B cell (primary cell): Measurements from ENCODE around the gene CCR2.

Experiments used
- EZH2 ChIP-seq: IDR thresholded peaks from 2 replicates; pipeline ENCODE4 v1.6.1; 2012; ENCODE audit warnings: borderline replicate concordance, low read depth, mild to moderate bottlenecking, moderate library complexity, low read length; ENCODE audit not compliant: insufficient read depth, poor library complexity, severe bottlenecking
- TF ChIP-seq, protein P1 (sequence below): fragments of 200-600 bp; IDR thresholded peaks from one replicate; pipeline ENCODE4 v1.8.0; 2022; ENCODE audit warnings: antibody characterized with exemption, mild to moderate bottlenecking

DNA sequence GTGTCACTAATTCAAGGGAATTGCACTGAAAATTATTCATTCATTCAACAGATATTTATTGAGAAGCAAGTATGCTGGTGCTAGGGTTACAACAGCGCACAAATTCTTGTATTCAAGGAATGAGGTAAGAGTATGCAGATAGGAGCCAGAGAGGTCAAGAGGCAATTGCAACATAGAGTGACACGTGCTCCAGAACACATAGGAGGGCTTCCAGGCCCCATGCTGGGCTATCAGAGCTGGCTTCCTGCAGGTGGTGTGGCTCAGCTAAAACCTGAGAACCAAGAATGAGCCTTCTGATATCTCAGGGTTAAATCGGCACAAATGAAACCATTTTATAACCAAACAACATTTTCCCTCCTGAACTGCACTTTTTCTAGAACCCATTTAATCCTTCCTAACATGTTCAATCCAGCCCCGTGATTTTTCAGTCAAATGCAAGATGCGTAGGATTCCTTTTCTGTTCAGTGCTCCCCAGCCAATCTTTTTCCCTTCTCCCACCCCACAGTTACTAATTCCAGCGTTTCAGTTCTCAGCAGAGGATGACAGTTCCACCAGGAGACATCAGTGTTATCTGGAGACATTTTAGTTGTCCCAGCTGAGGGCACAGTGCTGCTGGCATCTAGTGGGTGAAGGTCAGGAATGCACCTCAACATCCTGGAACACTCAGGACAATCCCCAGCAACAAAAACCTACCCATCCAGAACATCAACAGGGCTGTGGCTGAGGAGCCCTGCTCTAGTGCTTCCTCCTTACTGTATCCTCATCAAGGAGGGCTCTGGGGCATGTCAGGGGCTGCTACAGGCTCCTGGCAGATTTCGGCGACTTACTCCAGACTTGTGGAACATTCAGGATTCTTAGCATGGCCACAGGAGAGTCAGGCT lies 39.9 kb downstream of the CCR2 start:
- no peak for TF ChIP-seq EZH2
- TF ChIP-seq, protein P1, sequence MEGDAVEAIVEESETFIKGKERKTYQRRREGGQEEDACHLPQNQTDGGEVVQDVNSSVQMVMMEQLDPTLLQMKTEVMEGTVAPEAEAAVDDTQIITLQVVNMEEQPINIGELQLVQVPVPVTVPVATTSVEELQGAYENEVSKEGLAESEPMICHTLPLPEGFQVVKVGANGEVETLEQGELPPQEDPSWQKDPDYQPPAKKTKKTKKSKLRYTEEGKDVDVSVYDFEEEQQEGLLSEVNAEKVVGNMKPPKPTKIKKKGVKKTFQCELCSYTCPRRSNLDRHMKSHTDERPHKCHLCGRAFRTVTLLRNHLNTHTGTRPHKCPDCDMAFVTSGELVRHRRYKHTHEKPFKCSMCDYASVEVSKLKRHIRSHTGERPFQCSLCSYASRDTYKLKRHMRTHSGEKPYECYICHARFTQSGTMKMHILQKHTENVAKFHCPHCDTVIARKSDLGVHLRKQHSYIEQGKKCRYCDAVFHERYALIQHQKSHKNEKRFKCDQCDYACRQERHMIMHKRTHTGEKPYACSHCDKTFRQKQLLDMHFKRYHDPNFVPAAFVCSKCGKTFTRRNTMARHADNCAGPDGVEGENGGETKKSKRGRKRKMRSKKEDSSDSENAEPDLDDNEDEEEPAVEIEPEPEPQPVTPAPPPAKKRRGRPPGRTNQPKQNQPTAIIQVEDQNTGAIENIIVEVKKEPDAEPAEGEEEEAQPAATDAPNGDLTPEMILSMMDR, result no peak
